HepG2 (cell line): Measurements from ENCODE around the gene RBPJ. TPM values are rescaled to one million over a fixed set of nuclear protein-coding genes. Genes with fewer than 3 reads are reported as not detected.

Source experiments
- ATAC-seq: fragments of 200-7000 bp; cut with Tn5 transposase; 3 replicates; pipeline ENCODE4 v1.9.1; 2020; ENCODE audit warnings: mild to moderate bottlenecking, moderate library complexity
- BruUV-seq: library from RNA; stranded (reverse); fragments of 400-500 nt; replicated peaks from 2 replicates; lab custom pipeline; 2021; lab: Mats Ljungman, UMichigan
- CTCF ChIA-PET: fragments of 300-600 bp; formaldehyde crosslinking; extraction: SDS; loops from one replicate; lab custom pipeline; 2021; ENCODE audit warnings: low total read pairs, inconsistent platforms, low intra/inter-chr PET ratio; lab: Yijun Ruan, JAX
- POLR2A ChIA-PET: fragments of 350-600 bp; sonication (Branson Sonifier 250); formaldehyde crosslinking; loops from one replicate; lab custom pipeline; 2020; ENCODE audit warnings: antibody characterized with exemption, inconsistent platforms; lab: Yijun Ruan, JAX
- DNase-seq: peaks from one replicate; pipeline ENCODE4 v3.0.0-alpha.2; 2015; ENCODE audit warnings: low spot score
- FAIRE-seq: peaks from 3 replicates; lab custom pipeline; 2011; peaks lifted over from hg19 to GRCh38; lab: Jason Lieb, UNC
- H2AFZ ChIP-seq: one replicate; pipeline ENCODE4 v1.6.1; 2011; ENCODE audit warnings: low read length, inconsistent platforms
- H3K27ac ChIP-seq: fragments of 300-600 bp; 3 replicates; pipeline ENCODE4 v1.8.0; 2011; ENCODE audit warnings: mixed run types, mild to moderate bottlenecking, mixed read lengths, low read length, inconsistent platforms; ENCODE audit not compliant: insufficient read depth; ENCODE audit errors: extremely low read length
- H3K27me3 ChIP-seq, 2 experiments: fragments of 200-600 bp in 1 of 2; 2 replicates in 1 of 2; 3 replicates in 1 of 2; pipeline versions ENCODE4 v1.6.0 to v1.8.0; 2011; ENCODE audit warnings: low read length in 2 of 2, mild to moderate bottlenecking in 2 of 2, moderate library complexity in 2 of 2, inconsistent platforms in 1 of 2; ENCODE audit not compliant: insufficient read depth in 2 of 2, control insufficient read depth in 1 of 2
- H3K36me3 ChIP-seq, 2 experiments: fragments of 200-600 bp in 1 of 2; replicated peaks in 1 of 2; 2 replicates in 1 of 2; 3 replicates in 1 of 2; pipeline versions ENCODE4 v1.5.1 to v1.8.0; 2011; ENCODE audit warnings: low read length in 2 of 2, inconsistent platforms in 1 of 2; ENCODE audit not compliant: insufficient read depth in 2 of 2, control insufficient read depth in 1 of 2
- H3K4me1 ChIP-seq: 2 replicates; pipeline ENCODE4 v1.5.1; 2012; ENCODE audit warnings: low read length, inconsistent platforms; ENCODE audit not compliant: insufficient read depth
- H3K4me2 ChIP-seq: 2 replicates; pipeline ENCODE4 v1.6.0; 2011; ENCODE audit warnings: low read depth, low read length, inconsistent platforms
- H3K4me3 ChIP-seq, 3 experiments: fragments of 200-600 bp in 1 of 3; sonication (generic), shearing (Covaris generic) in 1 of 3; replicated peaks in 1 of 3; 2 replicates each; pipeline ENCODE4 v1.5.1; 2011 to 2016; ENCODE audit warnings: low read length in 3 of 3, inconsistent platforms in 2 of 3, low read depth in 2 of 3, mild to moderate bottlenecking in 2 of 3, control low read depth in 1 of 3, mixed read lengths in 1 of 3; ENCODE audit not compliant: insufficient read depth in 1 of 3
- H3K79me2 ChIP-seq: one replicate; pipeline ENCODE4 v1.6.1; 2011; ENCODE audit warnings: low read length, inconsistent platforms; ENCODE audit not compliant: insufficient read depth
- H3K9ac ChIP-seq: 2 replicates; pipeline ENCODE4 v1.6.0; 2011; ENCODE audit warnings: mild to moderate bottlenecking, low read depth, low read length, inconsistent platforms; ENCODE audit not compliant: insufficient read depth
- H3K9me3 ChIP-seq: 2 replicates; pipeline ENCODE4 v1.5.1; 2012; ENCODE audit warnings: mild to moderate bottlenecking, low read length
- H4K20me1 ChIP-seq: 2 replicates; pipeline ENCODE4 v1.6.0; 2011; ENCODE audit warnings: inconsistent platforms, mild to moderate bottlenecking, low read length, moderate library complexity; ENCODE audit not compliant: insufficient read depth
- AHR ChIP-seq: IDR thresholded peaks from 2 replicates; pipeline ENCODE4 v1.6.1; 2018; ENCODE audit warnings: missing genetic modification reagents, missing compliant biosample characterization
- CCDC6 ChIP-seq: sonication (generic); formaldehyde crosslinking; IDR thresholded peaks from 2 replicates; pipeline ENCODE4 v1.8.1; 2022; ENCODE audit warnings: mild to moderate bottlenecking, missing genetic modification reagents, moderate library complexity
- CEBPB ChIP-seq: IDR thresholded peaks from 2 replicates; pipeline ENCODE4 v1.6.1; 2011; ENCODE audit warnings: low read depth, low read length, improper control_type of control experiment, borderline replicate concordance
- MAF1 ChIP-seq: sonication (generic); formaldehyde crosslinking; IDR thresholded peaks from 2 replicates; pipeline ENCODE4 v1.5.0; 2020; ENCODE audit warnings: missing genetic modification reagents, borderline replicate concordance
- MBD4 ChIP-seq: IDR thresholded peaks from 2 replicates; pipeline ENCODE4 v1.6.1; 2012; ENCODE audit warnings: low read length, inconsistent platforms, borderline replicate concordance
- MLX ChIP-seq: IDR thresholded peaks from 2 replicates; pipeline ENCODE4 v1.6.1; 2016
- NAIF1 ChIP-seq: sonication (generic); formaldehyde crosslinking; IDR thresholded peaks from 2 replicates; pipeline ENCODE4 v1.5.0; 2020; ENCODE audit warnings: mild to moderate bottlenecking, missing genetic modification reagents, borderline replicate concordance
- PHF8 ChIP-seq: sonication (generic); formaldehyde crosslinking; IDR thresholded peaks from 2 replicates; pipeline ENCODE4 v1.5.0; 2020; ENCODE audit warnings: missing genetic modification reagents
- REXO4 ChIP-seq: sonication (generic); formaldehyde crosslinking; IDR thresholded peaks from 2 replicates; pipeline ENCODE4 v1.8.0; 2022; ENCODE audit warnings: missing genetic modification reagents, mild to moderate bottlenecking, borderline replicate concordance
- RFX3 ChIP-seq: IDR thresholded peaks from 2 replicates; pipeline ENCODE4 v1.6.1; 2016; ENCODE audit warnings: missing biosample characterization, missing genetic modification reagents
- SOX5 ChIP-seq: IDR thresholded peaks from 2 replicates; pipeline ENCODE4 v1.6.1; 2016; ENCODE audit warnings: borderline replicate concordance
- ZFP36L2 ChIP-seq: sonication (generic); formaldehyde crosslinking; IDR thresholded peaks from 2 replicates; pipeline ENCODE4 v1.4.0; 2020; ENCODE audit warnings: missing genetic modification reagents
- ZNF318 ChIP-seq: sonication (generic); formaldehyde crosslinking; IDR thresholded peaks from 2 replicates; pipeline ENCODE4 v1.4.0; 2020; ENCODE audit warnings: mild to moderate bottlenecking, missing genetic modification reagents
- ZNF670 ChIP-seq: sonication (generic); formaldehyde crosslinking; IDR thresholded peaks from 2 replicates; pipeline ENCODE4 v1.8.0; 2022; ENCODE audit warnings: mild to moderate bottlenecking, missing genetic modification reagents, borderline replicate concordance
- ZNF891 ChIP-seq: sonication (generic); formaldehyde crosslinking; IDR thresholded peaks from 2 replicates; pipeline ENCODE4 v1.5.0; 2020; ENCODE audit warnings: mild to moderate bottlenecking, missing genetic modification reagents
- WGBS: methylation state at CpG from one replicate; pipeline ENCODE4 v1.1.6; 2017; ENCODE audit warnings: low lambda C conversion rate; 5-methylcytosine and 5-hydroxymethylcytosine counted together
- in situ Hi-C: cut with HindIII; loops from 2 replicates; pipeline ENCODE4 v1.10.0; 2017; ENCODE audit warnings: low pct_unique_long_range_greater_than_20kb; ENCODE audit not compliant: extremely low pct_ligation_motif_present
- intact Hi-C: fragments of 100-400 bp; cut with micrococcal nuclease; formaldehyde crosslinking; loops from one replicate; pipeline ENCODE4 v1.10.0; 2022; ENCODE audit not compliant: unreplicated experiment
- polyA plus RNA-seq, 8 experiments: library from polyadenylated mRNA; depleted of rRNA in 3 of 8; stranded (reverse) in 7 of 8; unstranded in 1 of 8; fragments of >200 nt; fragmentation: Illumina TruSeq in 4 of 8; extraction: Trizol in 4 of 8; gene quantifications; 2 replicates each; pipeline versions ENCODE4 v1.2.1 to v1.2.3, GENCODE V29; 2011 to 2016; ENCODE audit warnings: low read depth in 4 of 8, missing spikeins in 1 of 8, mixed read lengths in 1 of 8; ENCODE audit not compliant: insufficient read depth in 1 of 8
- total RNA-seq, 5 experiments: library from RNA; depleted of rRNA; stranded (reverse); fragments of >200 nt; fragmentation: Illumina TruSeq; extraction: Trizol; gene quantifications; 2 replicates each; pipeline ENCODE4 v1.2.3, GENCODE V29; 2016; ENCODE audit warnings: low read depth in 1 of 5
- TF ChIP-seq, protein P1 (sequence below): sonication (generic); formaldehyde crosslinking; IDR thresholded peaks from 2 replicates; pipeline ENCODE4 v1.8.1; 2022; ENCODE audit warnings: mild to moderate bottlenecking, missing genetic modification reagents

The RBPJ gene
- total and polyA plus RNA-seq, 2 of the 13 experiments (the other 11 are each of a cell fraction or from before 2014, with no cell fraction given): 25.9 to 33.2 TPM

- ATAC-seq: no peak
- ChIA-PET CTCF (no interaction called here), POLR2A (no interaction called here)
- no peak for DNase-seq
- WGBS: 51% methylated on average over 6 of the region's 8 CpGs
- Histone ChIP-seq H3K27me3 (0 out of 5 replicates have a peak, but pooled peaks cover 0 to 6% of the 10 kb centered on the region in 2 experiments), H3K9me3 (no peaks in the 10 kb centered on the region), H3K79me2 (no peaks in the 10 kb centered on the region), H3K4me2 (no peak overlapping the region), H3K27ac (no peak overlapping the region), H3K9ac (no peak overlapping the region), H3K4me3 (no peak overlapping the region), H3K4me1 (no peaks in the 10 kb centered on the region), H4K20me1 (no peaks in the 10 kb centered on the region), H3K36me3 (no peaks in the 10 kb centered on the region), H2AFZ (no peak overlapping the region)
- in situ Hi-C loops (loop anchor here (10.0 kb wide), 1 partner anchor 539 kb away; no protein-coding TSS in a partner anchor), intact Hi-C loops (no loop called here)
- TF ChIP-seq ZNF891 (CRISPR knock-in tag) (no peak), REXO4 (CRISPR knock-in tag) (no peak), NAIF1 (CRISPR knock-in tag) (no peak), MAF1 (no peak), AHR (no peak), ZNF670 (CRISPR knock-in tag) (no peak), CEBPB (no peak), SOX5 (CRISPR knock-in tag) (no peak), PHF8 (CRISPR knock-in tag) (no peak), ZFP36L2 (CRISPR knock-in tag) (no peak), ZNF318 (no peak), CCDC6 (CRISPR knock-in tag) (no peak), MBD4 (no peak), MLX (CRISPR knock-in tag) (no peak), RFX3 (CRISPR knock-in tag) (no peak)
- TF ChIP-seq, protein P1, sequence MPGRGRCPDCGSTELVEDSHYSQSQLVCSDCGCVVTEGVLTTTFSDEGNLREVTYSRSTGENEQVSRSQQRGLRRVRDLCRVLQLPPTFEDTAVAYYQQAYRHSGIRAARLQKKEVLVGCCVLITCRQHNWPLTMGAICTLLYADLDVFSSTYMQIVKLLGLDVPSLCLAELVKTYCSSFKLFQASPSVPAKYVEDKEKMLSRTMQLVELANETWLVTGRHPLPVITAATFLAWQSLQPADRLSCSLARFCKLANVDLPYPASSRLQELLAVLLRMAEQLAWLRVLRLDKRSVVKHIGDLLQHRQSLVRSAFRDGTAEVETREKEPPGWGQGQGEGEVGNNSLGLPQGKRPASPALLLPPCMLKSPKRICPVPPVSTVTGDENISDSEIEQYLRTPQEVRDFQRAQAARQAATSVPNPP: no peak
- BruUV-seq: no TSS peak
- FAIRE-seq: no peak
Observed at GRCh38 chr4:26475716-26476115, 154.9 kb downstream of the RBPJ start.
